Osteocyte (in vitro differentiated cells): ENCODE results near the gene SLC27A4. TPM values are rescaled to one million over a fixed set of nuclear protein-coding genes. Genes with fewer than 3 reads are reported as not detected.

ENCODE experiments used
- DNase-seq: peaks from one replicate; pipeline ENCODE4 v3.0.0; 2021; ENCODE audit warnings: mixed read lengths; ENCODE audit not compliant: unreplicated experiment; ENCODE audit errors: extremely low spot score
- H3K27ac Mint-ChIP-seq: one replicate; pipeline ENCODE4 v1.8.0; 2021; ENCODE audit warnings: mild to moderate bottlenecking, mixed read lengths; ENCODE audit not compliant: unreplicated experiment
- H3K27me3 Mint-ChIP-seq: one replicate; pipeline ENCODE4 v1.8.0; 2021; ENCODE audit warnings: mixed read lengths; ENCODE audit not compliant: unreplicated experiment
- H3K36me3 Mint-ChIP-seq: one replicate; pipeline ENCODE4 v1.8.0; 2021; ENCODE audit warnings: mixed read lengths; ENCODE audit not compliant: unreplicated experiment
- H3K4me1 Mint-ChIP-seq: one replicate; pipeline ENCODE4 v1.8.0; 2021; ENCODE audit warnings: mixed read lengths; ENCODE audit not compliant: unreplicated experiment
- H3K4me3 Mint-ChIP-seq: one replicate; pipeline ENCODE4 v1.8.0; 2021; ENCODE audit warnings: mild to moderate bottlenecking, moderate library complexity, mixed read lengths; ENCODE audit not compliant: unreplicated experiment
- H3K9me3 Mint-ChIP-seq: one replicate; pipeline ENCODE4 v1.8.0; 2021; ENCODE audit warnings: mixed read lengths; ENCODE audit not compliant: unreplicated experiment
- total RNA-seq: library from RNA; stranded (reverse); gene quantifications from 2 replicates; pipeline ENCODE4 v1.2.1, GENCODE V29; 2021
- TF ChIP-seq, protein P1 (sequence below): fragments of 200-600 bp; sonication (generic); IDR thresholded peaks from 2 replicates; pipeline ENCODE4 v1.5.0; 2021; ENCODE audit warnings: antibody characterized with exemption, mild to moderate bottlenecking, moderate library complexity

SLC27A4 gene
- total RNA-seq, 1 donor from 2014 or later, result 39.4 TPM

DNA sequence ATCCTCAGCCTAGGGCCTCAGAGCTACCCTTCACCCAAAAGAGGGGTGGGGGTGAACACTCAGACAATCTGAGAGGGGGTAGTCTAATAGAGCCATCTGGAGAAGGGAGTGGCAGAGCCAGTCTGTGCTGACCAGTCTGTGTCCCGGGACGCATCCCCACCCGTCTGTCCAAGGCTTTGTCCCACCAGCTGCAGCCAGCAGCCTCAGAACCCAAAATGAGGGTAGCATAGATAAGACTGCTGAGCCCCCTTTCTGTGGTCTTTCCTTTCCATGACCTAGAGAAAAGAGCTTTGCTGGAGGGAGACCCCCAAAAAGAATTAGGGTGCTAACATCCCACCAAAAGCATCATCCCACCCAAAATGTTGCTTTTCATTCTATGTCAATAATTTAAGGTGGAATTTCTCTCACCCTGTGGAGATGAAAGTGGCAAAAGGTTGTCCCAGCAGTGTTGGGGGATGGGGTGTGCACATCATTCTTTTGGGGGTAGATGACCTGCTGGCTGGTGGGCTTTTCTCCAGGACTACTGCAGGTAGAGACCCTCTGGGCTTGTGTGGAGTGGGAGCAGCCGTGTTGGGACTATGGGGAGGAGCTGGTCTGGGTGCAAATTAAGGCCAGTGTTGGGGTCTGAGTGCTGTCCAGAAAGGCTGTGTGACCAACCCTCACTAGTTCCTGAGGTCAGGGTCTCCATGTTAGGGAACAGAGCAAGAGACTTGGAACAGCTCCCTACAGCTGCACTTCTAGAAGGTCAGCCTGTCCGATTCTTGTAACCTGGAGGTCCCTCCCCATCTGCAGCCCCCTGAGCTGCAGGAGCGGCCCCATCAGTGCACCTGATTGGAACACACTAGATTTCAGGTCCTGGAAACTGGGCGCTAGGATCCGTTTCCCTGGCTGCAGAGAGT is 50.7 kb downstream of the SLC27A4 start:
- Mint-ChIP-seq H3K36me3 (peaks cover 8% of the 10 kb centered on the region), H3K27ac (no peak overlapping the region), H3K4me1 (peaks cover 7% of the 10 kb centered on the region), H3K9me3 (no peaks in the 10 kb centered on the region), H3K4me3 (no peak overlapping the region), H3K27me3 (peaks cover 2% of the 10 kb centered on the region)
- DNase-seq, result no peak
- TF ChIP-seq, protein P1, sequence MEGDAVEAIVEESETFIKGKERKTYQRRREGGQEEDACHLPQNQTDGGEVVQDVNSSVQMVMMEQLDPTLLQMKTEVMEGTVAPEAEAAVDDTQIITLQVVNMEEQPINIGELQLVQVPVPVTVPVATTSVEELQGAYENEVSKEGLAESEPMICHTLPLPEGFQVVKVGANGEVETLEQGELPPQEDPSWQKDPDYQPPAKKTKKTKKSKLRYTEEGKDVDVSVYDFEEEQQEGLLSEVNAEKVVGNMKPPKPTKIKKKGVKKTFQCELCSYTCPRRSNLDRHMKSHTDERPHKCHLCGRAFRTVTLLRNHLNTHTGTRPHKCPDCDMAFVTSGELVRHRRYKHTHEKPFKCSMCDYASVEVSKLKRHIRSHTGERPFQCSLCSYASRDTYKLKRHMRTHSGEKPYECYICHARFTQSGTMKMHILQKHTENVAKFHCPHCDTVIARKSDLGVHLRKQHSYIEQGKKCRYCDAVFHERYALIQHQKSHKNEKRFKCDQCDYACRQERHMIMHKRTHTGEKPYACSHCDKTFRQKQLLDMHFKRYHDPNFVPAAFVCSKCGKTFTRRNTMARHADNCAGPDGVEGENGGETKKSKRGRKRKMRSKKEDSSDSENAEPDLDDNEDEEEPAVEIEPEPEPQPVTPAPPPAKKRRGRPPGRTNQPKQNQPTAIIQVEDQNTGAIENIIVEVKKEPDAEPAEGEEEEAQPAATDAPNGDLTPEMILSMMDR, result no peak

DNA sequence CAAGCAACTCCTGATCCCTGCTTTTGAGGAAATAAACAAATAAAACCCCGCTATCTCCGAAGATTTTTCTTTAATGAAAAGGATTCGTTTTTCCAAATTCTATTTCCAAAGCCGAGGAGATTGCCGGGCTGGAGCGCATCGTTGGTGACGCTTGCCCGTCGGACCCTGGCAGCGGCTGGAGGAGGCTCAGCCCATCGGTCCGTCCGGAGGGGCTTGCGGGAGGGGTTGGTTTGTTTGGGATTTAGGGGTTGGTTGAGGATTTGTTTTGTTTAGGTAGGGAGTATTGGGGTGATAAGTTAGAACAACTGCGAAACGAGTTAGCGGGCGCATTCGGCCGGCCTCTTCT is 51.6 kb downstream of the SLC27A4 start:
- Mint-ChIP-seq H3K4me1 (peaks cover 9% of the 10 kb centered on the region), H3K36me3 (peaks cover 8% of the 10 kb centered on the region), H3K27me3 (peaks cover 6% of the 10 kb centered on the region), H3K9me3 (no peaks in the 10 kb centered on the region), H3K27ac (no peak overlapping the region), H3K4me3 (no peak overlapping the region)
- TF ChIP-seq, protein P1, result no peak
- no peak for DNase-seq

DNA sequence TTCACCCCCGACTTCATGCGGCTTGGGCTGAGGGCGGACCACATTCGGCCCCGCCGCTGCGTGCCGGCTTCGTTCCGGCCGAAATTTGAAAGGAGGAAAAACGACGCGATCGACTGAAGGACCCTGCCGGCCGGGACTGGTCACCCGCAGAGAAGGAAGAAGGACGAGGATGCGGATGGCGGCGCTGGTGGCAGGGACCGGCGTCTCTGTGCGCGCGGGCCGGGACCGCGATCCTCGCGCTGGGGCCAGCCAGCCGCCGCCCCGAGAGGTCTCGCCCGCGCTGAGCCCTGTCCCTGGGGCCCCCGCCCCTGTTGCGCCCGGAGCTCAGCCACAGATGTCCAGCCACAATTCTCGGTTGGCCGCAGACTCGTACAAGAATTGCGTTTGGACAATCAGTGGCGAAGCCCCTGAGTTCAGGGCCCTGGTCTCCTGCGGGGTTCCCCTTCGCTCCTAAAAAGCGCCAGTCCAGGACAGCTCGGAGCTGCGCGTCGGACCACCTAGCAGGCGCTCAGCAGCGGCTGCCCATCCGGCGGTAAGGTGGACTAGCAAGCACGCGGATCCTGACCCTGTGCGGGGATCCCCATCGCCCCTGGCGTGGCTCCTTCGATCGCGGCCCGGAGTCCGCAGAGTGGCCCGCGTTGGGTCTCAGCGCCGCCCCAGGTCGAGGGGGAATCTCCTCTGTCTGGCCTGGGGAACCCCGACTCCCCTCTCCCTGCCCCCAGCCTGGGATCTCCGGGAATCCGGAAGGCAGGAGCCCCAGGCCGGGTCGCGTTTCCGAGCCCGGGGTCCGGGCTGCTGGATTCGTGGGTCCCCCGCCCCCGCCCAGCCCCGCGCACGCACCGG is 52.2 kb downstream of the SLC27A4 start:
- no peak overlapping the region for H3K4me3 Mint-ChIP-seq
- TF ChIP-seq, protein P1, result no peak
- peaks cover 12% of the 10 kb centered on the region for H3K27me3 Mint-ChIP-seq
- no peak overlapping the region for H3K27ac Mint-ChIP-seq
- no peaks in the 10 kb centered on the region for H3K9me3 Mint-ChIP-seq
- H3K4me1 Mint-ChIP-seq, result peaks cover 12% of the 10 kb centered on the region
- no peak for DNase-seq
- peaks cover 8% of the 10 kb centered on the region for H3K36me3 Mint-ChIP-seq

DNA sequence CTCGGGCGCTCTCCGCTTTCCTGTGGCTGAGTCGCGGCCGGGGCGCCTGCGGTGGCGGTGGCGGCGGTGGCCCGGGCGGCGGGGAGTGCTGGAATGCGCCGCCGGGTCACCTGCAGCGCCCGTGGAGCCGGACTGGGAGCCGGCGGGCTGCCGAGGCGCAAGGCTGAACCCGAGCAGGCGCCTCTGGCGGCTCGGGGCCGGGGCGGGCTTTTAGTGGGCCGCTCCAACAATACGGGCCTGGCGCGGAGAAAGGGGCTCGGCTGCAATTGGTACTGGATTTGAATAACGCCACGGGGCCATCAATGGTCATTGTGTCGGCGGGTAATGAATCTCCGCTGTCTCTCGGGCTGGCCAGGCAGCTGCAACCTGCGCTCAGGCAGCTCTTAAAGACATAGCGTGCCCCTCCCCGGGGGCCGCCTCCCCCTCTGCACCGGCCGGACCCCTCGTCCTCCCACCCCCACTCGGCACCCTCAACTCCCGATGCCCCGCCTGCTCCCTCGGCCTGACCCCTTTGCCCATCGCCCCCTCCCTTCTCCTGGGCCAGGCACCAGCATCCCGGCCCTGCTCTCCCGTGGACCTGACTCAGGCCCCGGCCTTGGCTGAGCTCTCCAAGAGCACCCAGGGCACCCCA is 52.9 kb downstream of the SLC27A4 start:
- Mint-ChIP-seq H3K4me3 (no peak overlapping the region), H3K27me3 (peaks cover 16% of the 10 kb centered on the region), H3K4me1 (peaks cover 12% of the 10 kb centered on the region), H3K36me3 (peaks cover 5% of the 10 kb centered on the region), H3K27ac (no peak overlapping the region), H3K9me3 (no peaks in the 10 kb centered on the region)
- DNase-seq, result no peak
- TF ChIP-seq, protein P1, result no peak
